ENCODE measurements around the gene APOM.

APOM gene

GRCh38 chr6:31655349-31656237 is at the start of gene APOM:
Gene APOM (plus strand): TSS chr6:31655894. CDS start chr6:31655967, 73 bp downstream.
- no peak for DNase-seq

GRCh38 chr6:31607317-31607716 is 48.4 kb upstream of the APOM start:
- no peak for DNase-seq

GRCh38 chr6:31609519-31610406 is 45.9 kb upstream of the APOM start:
- DNase-seq: no peak

GRCh38 chr6:31610968-31611367 is 44.7 kb upstream of the APOM start:
- DNase-seq: no peak

GRCh38 chr6:31614075-31614619 is 41.5 kb upstream of the APOM start:
- no peak for DNase-seq

- DNase-seq: no peak
Measured at GRCh38 chr6:31614684-31615578, 40.8 kb upstream of the APOM start, which contains the start of gene AIF1. Gene AIF1 (plus strand): TSS chr6:31615234. CDS start chr6:31615330, 96 bp downstream.

- peak; percentile 34 for DNase-seq
Measured at GRCh38 chr6:31615748-31616147, 39.9 kb upstream of the APOM start.

- no peak for DNase-seq
Measured at GRCh38 chr6:31617010-31617409, 38.7 kb upstream of the APOM start.

GRCh38 chr6:31619805-31620585 is 35.7 kb upstream of the APOM start:
- DNase-seq: peak; percentile 97

GRCh38 chr6:31620586-31621319 is 34.9 kb upstream of the APOM start, which contains the start of gene PRRC2A:
Gene PRRC2A (plus strand): TSS chr6:31620715. CDS start chr6:31622790, 2,075 bp downstream.
- peak; percentile 95 for DNase-seq

GRCh38 chr6:31621320-31621939 is 34.3 kb upstream of the APOM start:
- no peak for DNase-seq

GRCh38 chr6:31621991-31622390 is 33.7 kb upstream of the APOM start:
- DNase-seq: no peak

GRCh38 chr6:31622684-31623091 is 33.0 kb upstream of the APOM start:
- DNase-seq: no peak

GRCh38 chr6:31624070-31624469 is 31.6 kb upstream of the APOM start:
- DNase-seq: no peak

GRCh38 chr6:31626952-31627351 is 28.7 kb upstream of the APOM start:
- DNase-seq: no peak

- DNase-seq: no peak
Measured at GRCh38 chr6:31627690-31628287, 27.9 kb upstream of the APOM start.

GRCh38 chr6:31629014-31629413 is 26.7 kb upstream of the APOM start:
- DNase-seq: no peak

GRCh38 chr6:31630177-31630934 is 25.3 kb upstream of the APOM start:
- no peak for DNase-seq

GRCh38 chr6:31631209-31631608 is 24.5 kb upstream of the APOM start:
- no peak for DNase-seq

Data from activated naive CD4-positive, alpha-beta T cell treated with anti-CD3 and anti-CD28 coated beads, Interleukin-2, amount 50 U/mL, for 16 hours (primary cell).